SH-SY5Y (cell line): ENCODE data around the gene OR6K2.

ENCODE experiments used
- GATA2 ChIP-seq: IDR thresholded peaks from 2 replicates; pipeline ENCODE4 v1.6.1; 2011; ENCODE audit warnings: mild to moderate bottlenecking, low read depth, low read length
- GATA3 ChIP-seq: IDR thresholded peaks from 2 replicates; pipeline ENCODE4 v1.6.1; 2011; ENCODE audit warnings: low read depth, mild to moderate bottlenecking, low read length, moderate library complexity

GRCh38 chr1:158654571-158654970 is 45.9 kb downstream of the OR6K2 start:
- TF ChIP-seq GATA3: no peak
- TF ChIP-seq GATA2: no peak
